BLaER1 treated with 17β-estradiol and CSF1 and Interleukin-3, amounts not matched to agents 10 nM and 100 nM (cell line): ENCODE data around the gene ERC1.

Experiments
- H3K27ac ChIP-seq, 11 experiments: shearing (Covaris generic); formaldehyde crosslinking; 2 replicates each; pipeline ENCODE4 v1.8.1; 2022
- H3K27me3 ChIP-seq, 11 experiments: shearing (Covaris generic); formaldehyde crosslinking; 2 replicates each; pipeline ENCODE4 v1.8.1; 2022
- H3K36me3 ChIP-seq, 11 experiments: shearing (Covaris generic); formaldehyde crosslinking; 2 replicates each; pipeline ENCODE4 v1.8.1; 2022
- H3K4me1 ChIP-seq, 10 experiments: shearing (Covaris generic); formaldehyde crosslinking; 2 replicates each; pipeline ENCODE4 v1.8.1; 2022
- H3K4me2 ChIP-seq, 11 experiments: shearing (Covaris generic); formaldehyde crosslinking; 2 replicates each; pipeline ENCODE4 v1.8.1; 2022
- H3K4me3 ChIP-seq, 10 experiments: shearing (Covaris generic); formaldehyde crosslinking; 2 replicates each; pipeline ENCODE4 v1.8.1; 2022
- H3K9ac ChIP-seq, 11 experiments: shearing (Covaris generic); formaldehyde crosslinking; 2 replicates each; pipeline ENCODE4 v1.8.1; 2022
- H3K9me3 ChIP-seq, 11 experiments: shearing (Covaris generic); formaldehyde crosslinking; replicated peaks in 1 of 11; 2 replicates each; pipeline ENCODE4 v1.8.1; 2022
- H4K20me1 ChIP-seq, 11 experiments: shearing (Covaris generic); formaldehyde crosslinking; 2 replicates each; pipeline ENCODE4 v1.8.1; 2022
- Cebpa-rat ChIP-seq, 11 experiments: shearing (Covaris generic); IDR thresholded peaks; 2 replicates each; pipeline ENCODE4 v1.8.1; 2022

ERC1 gene

DNA sequence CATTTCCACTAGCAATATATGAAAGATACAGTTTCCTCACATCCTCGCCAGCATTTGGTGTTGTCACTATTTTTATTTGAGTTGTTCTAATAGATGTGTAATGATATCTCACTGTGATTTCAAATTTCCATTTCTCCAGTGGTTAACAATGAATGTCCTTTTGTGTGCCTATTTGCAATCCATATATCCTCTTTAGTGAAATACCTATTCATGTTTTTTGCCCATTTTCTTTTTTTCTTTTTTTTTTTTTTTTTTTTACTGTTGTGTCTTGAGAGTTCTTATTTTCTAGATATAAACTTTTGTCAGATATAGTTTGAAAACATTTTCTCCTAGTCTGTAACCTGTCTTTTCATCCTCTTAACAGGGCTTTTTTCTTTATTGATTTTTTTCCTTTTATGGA, 524.4 kb downstream of the ERC1 start:
- no peak overlapping the region for H3K9ac ChIP-seq
- no peak overlapping the region for H3K4me2 ChIP-seq
- no peaks in the 10 kb centered on the region for H3K27me3 ChIP-seq
- peaks cover 0 to 17% (median 12%) of the 10 kb centered on the region in 10 experiments; a peak in 12 of 20 replicates for H3K4me1 ChIP-seq
- no peak overlapping the region for H3K27ac ChIP-seq
- peaks cover 15 to 21% (median 18%) of the 10 kb centered on the region in 11 experiments; a peak in 20 of 22 replicates for H3K9me3 ChIP-seq
- no peaks in the 10 kb centered on the region; a peak in 1 of 22 replicates for H4K20me1 ChIP-seq
- no peak for TF ChIP-seq Cebpa-rat (IDR thresholded peaks at IDR 0.05)
- H3K36me3 ChIP-seq: no peaks in the 10 kb centered on the region
- H3K4me3 ChIP-seq: no peak overlapping the region

DNA sequence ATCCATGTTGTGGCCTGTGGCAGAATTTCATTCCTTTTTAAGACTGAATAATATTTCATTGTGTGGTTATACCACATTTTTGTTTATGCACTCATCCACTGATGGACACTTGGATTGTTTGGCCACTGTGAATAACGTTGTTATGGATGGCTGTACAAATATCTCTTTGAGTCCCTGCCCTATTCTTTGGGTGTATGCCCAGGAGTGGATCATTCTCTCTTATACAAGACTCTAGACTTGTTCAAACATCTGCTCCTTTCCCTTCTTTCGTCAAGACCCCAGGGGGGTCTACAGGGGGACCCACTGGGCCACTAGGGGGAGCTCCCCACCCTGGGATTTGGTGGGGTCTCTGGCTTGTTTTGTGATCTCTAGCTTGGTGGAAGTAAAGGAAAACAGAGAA, 526.0 kb downstream of the ERC1 start:
- Histone ChIP-seq H3K4me3 (no peak overlapping the region), H3K9me3 (peaks cover 15 to 21% (median 18%) of the 10 kb centered on the region in 11 experiments; a peak in 20 of 22 replicates), H4K20me1 (no peaks in the 10 kb centered on the region; a peak in 1 of 22 replicates), H3K27ac (no peak overlapping the region), H3K9ac (no peak overlapping the region), H3K27me3 (no peaks in the 10 kb centered on the region), H3K4me2 (no peak overlapping the region), H3K36me3 (no peaks in the 10 kb centered on the region), H3K4me1 (peaks cover 0 to 17% (median 12%) of the 10 kb centered on the region in 10 experiments; a peak in 12 of 20 replicates)
- TF ChIP-seq Cebpa-rat (IDR thresholded peaks at IDR 0.05): no peak

DNA sequence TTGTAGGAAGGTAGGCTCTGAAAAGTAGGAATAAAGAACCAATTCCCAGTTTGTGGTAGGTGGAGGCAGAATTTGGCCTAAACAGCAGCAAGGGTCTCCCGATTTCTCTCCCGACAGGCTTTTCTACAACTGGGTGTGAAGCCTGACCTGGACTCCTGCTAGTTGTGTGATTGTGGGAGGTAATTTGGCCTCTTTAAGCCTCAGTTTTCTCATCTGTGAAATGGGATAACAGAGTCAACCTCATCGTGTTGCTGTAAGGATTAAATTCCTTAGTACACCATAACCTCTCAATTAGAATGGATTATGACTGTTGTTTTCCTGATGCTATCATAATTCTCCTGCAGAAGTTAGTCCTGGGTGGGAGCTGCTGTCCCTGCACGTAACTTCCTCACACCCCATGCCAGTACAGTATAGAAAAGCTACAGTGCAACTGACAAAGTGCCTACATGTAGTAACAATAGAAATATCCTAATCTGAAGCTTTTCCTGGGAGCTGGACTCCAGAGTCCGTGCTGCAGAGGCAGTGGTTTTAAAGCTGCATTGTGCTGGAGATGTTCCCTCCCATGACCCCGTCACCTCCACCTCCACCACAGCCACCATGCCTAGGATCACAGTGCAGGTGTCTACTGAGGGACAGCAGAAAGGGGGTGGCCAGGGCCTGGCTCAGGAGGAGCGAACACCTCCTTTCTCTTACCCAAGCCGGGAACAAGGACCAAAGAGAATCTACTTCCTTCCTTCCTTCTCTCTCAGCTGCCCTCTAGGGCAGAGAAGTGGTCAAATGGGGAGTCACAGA, 526.9 kb downstream of the ERC1 start:
- H3K9me3 ChIP-seq: peaks cover 15 to 21% (median 18%) of the 10 kb centered on the region in 11 experiments; a peak in 21 of 22 replicates
- peak overlapping the region in 7 of 11 experiments; percentile 19 to 49 (median 31); a peak in 7 of 22 replicates for H3K4me2 ChIP-seq
- no peaks in the 10 kb centered on the region for H3K36me3 ChIP-seq
- no peaks in the 10 kb centered on the region for H3K27me3 ChIP-seq
- H3K27ac ChIP-seq: no peak overlapping the region
- no peak for TF ChIP-seq Cebpa-rat (IDR thresholded peaks at IDR 0.05)
- no peak overlapping the region for H3K4me3 ChIP-seq
- H3K9ac ChIP-seq: no peak overlapping the region
- H3K4me1 ChIP-seq: peaks cover 0 to 17% (median 12%) of the 10 kb centered on the region in 10 experiments; a peak in 12 of 20 replicates
- no peaks in the 10 kb centered on the region; a peak in 1 of 22 replicates for H4K20me1 ChIP-seq

DNA sequence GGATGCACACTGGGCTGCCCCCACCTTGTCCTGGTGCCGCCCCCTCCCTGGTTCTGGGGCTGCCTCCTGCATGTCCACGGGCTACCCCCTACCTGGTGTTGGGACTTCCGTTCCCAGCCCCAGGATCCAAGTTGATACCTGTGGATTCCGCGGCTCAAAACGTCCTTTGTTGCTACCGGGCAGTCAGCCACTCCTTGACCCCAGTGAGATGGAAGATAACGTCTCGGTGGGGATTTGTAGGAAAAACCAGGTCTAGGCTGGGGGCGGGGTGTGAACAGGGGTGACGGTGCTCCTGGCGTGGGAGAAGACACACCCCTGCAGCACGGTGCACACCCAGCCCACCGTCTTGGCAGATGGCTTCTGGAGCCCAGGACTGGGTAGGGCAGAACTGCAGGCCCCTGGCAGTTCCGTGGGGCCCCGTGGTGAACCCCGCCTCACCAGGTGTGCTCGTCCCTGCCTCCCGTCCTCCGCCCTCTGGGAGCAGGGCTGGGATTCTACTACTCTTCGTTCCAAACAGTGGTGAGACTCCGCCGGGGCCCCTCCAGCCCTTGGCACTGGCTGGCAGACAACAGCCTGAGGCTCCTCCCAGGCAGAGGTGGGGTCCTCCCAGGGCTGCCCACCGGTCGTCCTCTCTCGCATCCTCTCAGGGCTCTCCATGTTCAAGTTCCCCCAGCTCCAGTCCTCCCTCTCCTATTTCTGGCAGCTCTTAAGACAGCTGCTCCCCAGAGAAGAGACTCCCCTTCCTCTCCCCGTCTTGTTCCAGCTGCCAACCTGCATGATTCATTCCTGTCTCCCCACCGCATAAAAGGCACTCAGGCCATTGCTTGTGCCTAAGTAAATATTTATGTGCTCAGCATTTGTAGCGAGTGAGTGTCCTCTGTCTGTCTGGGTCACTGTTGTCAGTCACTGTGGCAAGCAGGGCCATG, 527.8 kb downstream of the ERC1 start:
- Histone ChIP-seq H3K9me3 (peaks cover 15 to 26% (median 20%) of the 10 kb centered on the region in 11 experiments; a peak in 21 of 22 replicates), H3K27me3 (peaks cover 0 to 3% (median 0%) of the 10 kb centered on the region in 11 experiments; a peak in 1 of 22 replicates), H4K20me1 (no peaks in the 10 kb centered on the region; a peak in 1 of 22 replicates), H3K27ac (no peak overlapping the region), H3K4me1 (peaks cover 0 to 17% (median 12%) of the 10 kb centered on the region in 10 experiments; a peak in 12 of 20 replicates), H3K36me3 (no peaks in the 10 kb centered on the region), H3K4me3 (no peak overlapping the region), H3K4me2 (peak overlapping the region in 8 of 11 experiments; percentile 17 to 49 (median 31); a peak in 12 of 22 replicates), H3K9ac (no peak overlapping the region)
- TF ChIP-seq Cebpa-rat (IDR thresholded peaks at IDR 0.05): no peak

DNA sequence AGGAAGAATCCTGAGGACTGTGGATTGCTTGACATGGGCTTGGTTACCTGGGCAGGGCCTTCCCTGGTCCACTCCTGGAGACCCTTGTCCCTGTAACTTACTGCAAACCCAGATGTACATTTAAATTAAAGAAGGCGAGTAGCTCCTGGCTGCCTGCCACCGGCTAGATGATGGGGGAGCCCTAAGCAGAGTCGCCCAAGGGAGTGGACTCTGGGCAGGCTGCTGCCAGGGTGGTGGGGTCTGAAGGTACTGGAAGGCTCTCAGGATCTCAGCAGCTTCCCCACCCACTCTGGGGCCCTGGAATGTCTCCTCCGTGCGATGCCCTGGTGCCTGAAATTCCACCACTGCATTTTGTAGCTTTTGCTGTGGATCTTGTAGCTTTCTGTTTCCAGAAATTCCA, 528.6 kb downstream of the ERC1 start:
- Histone ChIP-seq H3K27ac (no peak overlapping the region), H3K36me3 (no peaks in the 10 kb centered on the region), H3K4me2 (peak overlapping the region in 4 of 11 experiments; percentile 22 to 49 (median 31); a peak in 4 of 22 replicates), H3K4me3 (no peak overlapping the region), H4K20me1 (no peaks in the 10 kb centered on the region; a peak in 1 of 22 replicates), H3K27me3 (peaks cover 0 to 5% (median 0%) of the 10 kb centered on the region in 11 experiments; a peak in 1 of 22 replicates), H3K9me3 (peaks cover 15 to 27% (median 21%) of the 10 kb centered on the region in 11 experiments; a peak in 21 of 22 replicates), H3K9ac (no peak overlapping the region), H3K4me1 (peaks cover 0 to 17% (median 13%) of the 10 kb centered on the region in 10 experiments; a peak in 12 of 20 replicates)
- TF ChIP-seq Cebpa-rat (IDR thresholded peaks at IDR 0.05): no peak

DNA sequence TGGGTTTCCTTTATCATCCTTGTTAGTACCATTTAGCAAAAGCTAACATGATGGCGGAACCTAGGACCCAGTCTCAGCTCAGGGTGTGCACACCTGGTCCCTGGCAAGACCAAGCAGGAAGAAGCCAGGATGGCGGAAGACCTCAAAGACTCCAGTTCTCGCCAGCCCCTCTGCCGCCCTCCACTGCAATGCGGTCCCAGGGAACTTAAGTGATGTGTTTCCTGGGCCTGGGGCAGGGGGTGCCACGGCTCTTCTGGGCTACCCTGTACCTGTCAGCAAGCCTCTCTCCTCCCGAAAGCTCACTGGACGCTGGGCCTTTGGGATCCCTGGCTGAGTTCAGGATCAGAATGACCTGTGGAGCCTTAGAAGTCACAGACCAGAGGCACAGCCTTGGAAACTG, 532.0 kb downstream of the ERC1 start:
- Histone ChIP-seq H3K36me3 (no peaks in the 10 kb centered on the region), H3K4me3 (no peak overlapping the region), H3K9ac (no peak overlapping the region), H4K20me1 (peaks cover 0 to 10% (median 0%) of the 10 kb centered on the region in 11 experiments; a peak in 3 of 22 replicates), H3K4me1 (peaks cover 6 to 41% (median 30%) of the 10 kb centered on the region in 10 experiments; a peak in 19 of 20 replicates), H3K27ac (no peak overlapping the region), H3K4me2 (no peak overlapping the region), H3K9me3 (peaks cover 0 to 11% (median 6%) of the 10 kb centered on the region in 11 experiments; a peak in 11 of 22 replicates), H3K27me3 (peaks cover 10 to 31% (median 17%) of the 10 kb centered on the region in 11 experiments)
- TF ChIP-seq Cebpa-rat (IDR thresholded peaks at IDR 0.05): no peak

DNA sequence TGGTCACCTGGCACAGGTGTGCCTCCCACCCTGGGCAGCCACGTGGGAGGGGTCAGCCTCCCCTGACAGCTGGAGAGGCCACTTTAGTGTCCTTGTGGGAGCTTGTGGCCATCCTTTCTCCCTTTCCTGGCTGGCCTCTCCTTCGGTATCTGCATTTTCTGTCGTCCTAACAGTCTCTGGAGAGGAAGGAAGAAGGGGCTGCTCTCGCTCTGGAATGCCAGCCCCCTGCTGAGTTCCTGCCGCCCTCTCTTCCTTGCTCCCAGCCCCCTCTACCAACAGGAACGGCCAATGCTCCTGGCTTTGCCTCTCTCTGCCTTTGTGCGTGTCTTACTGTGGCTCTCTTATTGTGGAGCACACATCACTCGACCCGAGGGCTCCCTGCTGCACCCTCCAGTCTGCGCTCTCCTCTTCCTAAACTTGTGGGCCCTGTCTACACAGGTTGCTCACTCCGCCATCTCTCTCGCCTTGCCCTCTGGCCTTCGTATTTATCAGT, 532.6 kb downstream of the ERC1 start:
- no peak overlapping the region for H3K4me3 ChIP-seq
- no peak overlapping the region for H3K9ac ChIP-seq
- H3K27me3 ChIP-seq: peaks cover 16 to 37% (median 23%) of the 10 kb centered on the region in 11 experiments
- no peaks in the 10 kb centered on the region for H3K36me3 ChIP-seq
- H3K27ac ChIP-seq: no peak overlapping the region
- H4K20me1 ChIP-seq: peaks cover 0 to 13% (median 0%) of the 10 kb centered on the region in 11 experiments; a peak in 4 of 22 replicates
- peaks cover 6 to 35% (median 25%) of the 10 kb centered on the region in 10 experiments; a peak in 19 of 20 replicates for H3K4me1 ChIP-seq
- TF ChIP-seq Cebpa-rat (IDR thresholded peaks at IDR 0.05): no peak
- peaks cover 0 to 11% (median 6%) of the 10 kb centered on the region in 11 experiments; a peak in 11 of 22 replicates for H3K9me3 ChIP-seq
- H3K4me2 ChIP-seq: no peak overlapping the region

DNA sequence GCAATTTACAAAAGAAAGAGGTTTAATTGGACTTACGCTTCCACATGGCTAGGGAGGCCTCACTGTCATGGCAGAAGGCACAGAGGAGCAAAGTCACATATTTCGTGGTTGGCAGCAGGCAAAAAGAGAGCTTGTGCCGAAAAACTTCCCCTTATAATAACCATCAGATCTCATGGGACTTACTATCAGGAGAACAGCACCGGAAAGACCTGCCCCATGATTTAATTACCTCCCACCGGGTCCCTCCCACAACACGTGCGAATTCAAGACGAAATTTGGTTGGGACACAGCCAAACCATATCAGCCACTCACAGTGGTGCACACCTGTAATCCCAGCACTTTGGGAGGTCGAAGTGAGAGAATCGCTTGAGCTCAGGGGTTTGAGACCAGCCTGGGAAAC, 534.8 kb downstream of the ERC1 start:
- Histone ChIP-seq H3K27me3 (peaks cover 38 to 60% (median 45%) of the 10 kb centered on the region in 11 experiments), H4K20me1 (peaks cover 0 to 35% (median 18%) of the 10 kb centered on the region in 11 experiments; a peak in 15 of 22 replicates), H3K9ac (no peak overlapping the region), H3K36me3 (no peaks in the 10 kb centered on the region), H3K4me2 (peak overlapping the region; percentile 31 to 88 (median 62); a peak in 20 of 22 replicates), H3K4me1 (peaks cover 14 to 37% (median 28%) of the 10 kb centered on the region in 10 experiments), H3K9me3 (peaks cover 0 to 11% (median 6%) of the 10 kb centered on the region in 11 experiments; a peak in 11 of 22 replicates), H3K27ac (no peak overlapping the region), H3K4me3 (no peak overlapping the region)
- TF ChIP-seq Cebpa-rat (IDR thresholded peaks at IDR 0.05): no peak
